K562 (cell line): ENCODE measurements around the gene SPTLC2. TPM values are rescaled to one million over a fixed set of nuclear protein-coding genes. Genes with fewer than 3 reads are reported as not detected.

ENCODE experiments used
- E2F8 ChIP-seq: fragments of 450-650 bp; IDR thresholded peaks from 2 replicates; pipeline ENCODE4 v1.7.1; 2018; ENCODE audit warnings: mild to moderate bottlenecking, low read depth; ENCODE audit not compliant: partially characterized antibody
- EGR1 ChIP-seq: fragments of 450-650 bp; conservative IDR thresholded peaks from 2 replicates; pipeline ENCODE4 v1.6.1; 2017; ENCODE audit warnings: mild to moderate bottlenecking
- EWSR1 ChIP-seq: fragments of 450-650 bp; IDR thresholded peaks from 2 replicates; pipeline ENCODE4 v1.6.1; 2018; ENCODE audit warnings: borderline replicate concordance, mild to moderate bottlenecking, low read depth, moderate library complexity; ENCODE audit not compliant: partially characterized antibody
- HINFP ChIP-seq: fragments of 450-650 bp; conservative IDR thresholded peaks from 2 replicates; pipeline ENCODE4 v1.6.1; 2016; ENCODE audit warnings: missing genetic modification characterization, low read depth, mild to moderate bottlenecking, control low read depth, missing compliant biosample characterization
- IFI16 ChIP-seq: fragments of 250-450 bp; sonication (Bioruptor Pico); IDR thresholded peaks from 2 replicates; pipeline ENCODE4 v2.1.2; 2022; ENCODE audit warnings: mild to moderate bottlenecking, inconsistent platforms
- JUND ChIP-seq, 2 experiments: IDR thresholded peaks; 2 replicates in 1 of 2; 3 replicates in 1 of 2; pipeline ENCODE4 v1.6.1; 2011; ENCODE audit warnings: borderline replicate concordance in 2 of 2, low read depth in 2 of 2, low read length in 2 of 2, improper control_type of control experiment in 1 of 2, missing biosample characterization in 1 of 2, missing genetic modification characterization in 1 of 2, missing genetic modification reagents in 1 of 2
- MCM3 ChIP-seq: fragments of 450-650 bp; IDR thresholded peaks from 2 replicates; pipeline ENCODE4 v1.6.1; 2016
- NCOR1 ChIP-seq: fragments of 450-650 bp; IDR thresholded peaks from 2 replicates; pipeline ENCODE4 v1.6.1; 2016; ENCODE audit warnings: mild to moderate bottlenecking, moderate library complexity
- PRDM10 ChIP-seq: fragments of 450-650 bp; IDR thresholded peaks from 2 replicates; pipeline ENCODE4 v1.6.1; 2018; ENCODE audit not compliant: partially characterized antibody
- SPI1 ChIP-seq: IDR thresholded peaks from 2 replicates; pipeline ENCODE4 v1.6.1; 2011; ENCODE audit warnings: low read depth, low read length, control low read depth, borderline replicate concordance
- SRSF3 ChIP-seq: fragments of 200-400 bp; formaldehyde crosslinking; IDR thresholded peaks from 2 replicates; pipeline ENCODE4 v1.6.1; 2016; ENCODE audit warnings: mild to moderate bottlenecking, low read length, moderate library complexity; ENCODE audit not compliant: insufficient read depth
- TCF3 ChIP-seq: sonication (generic); formaldehyde crosslinking; IDR thresholded peaks from 2 replicates; pipeline ENCODE4 v1.4.0; 2020; ENCODE audit warnings: mild to moderate bottlenecking, missing genetic modification reagents
- TEAD1 ChIP-seq, 2 experiments: fragments of 450-650 bp in 1 of 2; sonication (generic) in 1 of 2; formaldehyde crosslinking; IDR thresholded peaks; 2 replicates each; pipeline versions ENCODE4 v1.4.0 to v1.8.0; 2020 to 2022; ENCODE audit warnings: mild to moderate bottlenecking in 2 of 2, missing genetic modification reagents in 1 of 2
- TGIF2 ChIP-seq: sonication (generic); formaldehyde crosslinking; IDR thresholded peaks from 2 replicates; pipeline ENCODE4 v1.8.1; 2022; ENCODE audit warnings: mild to moderate bottlenecking, missing genetic modification reagents, moderate library complexity
- ZNF398 ChIP-seq: fragments of 250-450 bp; sonication (Bioruptor Pico); IDR thresholded peaks from 2 replicates; pipeline ENCODE4 v1.8.0; 2021; ENCODE audit warnings: moderate library complexity, mild to moderate bottlenecking, inconsistent platforms
- ZNF696 ChIP-seq: fragments of 250-450 bp; sonication (Bioruptor Pico); conservative IDR thresholded peaks from 2 replicates; pipeline ENCODE4 v1.4.0; 2020; ENCODE audit warnings: mild to moderate bottlenecking, moderate library complexity
- ZSCAN29 ChIP-seq: fragments of 450-650 bp; IDR thresholded peaks from 2 replicates; pipeline ENCODE4 v1.6.1; 2017
- polyA plus RNA-seq, 8 experiments: library from polyadenylated mRNA; depleted of rRNA in 4 of 8; stranded (reverse) in 5 of 8; unstranded in 3 of 8; fragments of >200 nt; fragmentation: Nextera tagmentation in 2 of 8; fragmentation: Illumina TruSeq in 1 of 8; extraction: Ambion mirVana in 2 of 8; extraction: Trizol in 1 of 8; gene quantifications; 2 replicates each; pipeline versions ENCODE4 v1.2.1 to v1.2.3, GENCODE V29; 2011 to 2014; ENCODE audit warnings: inconsistent platforms in 1 of 8, missing spikeins in 1 of 8
- total RNA-seq, 7 experiments: library from RNA; depleted of rRNA in 6 of 7; stranded (reverse); fragments of >200 nt in 6 of 7; fragmentation: Illumina TruSeq in 2 of 7; extraction: Trizol in 2 of 7; gene quantifications; 2 replicates each; pipeline versions ENCODE4 v1.2.1 to v1.2.3, GENCODE V29; 2011 to 2021; ENCODE audit warnings: low replicate concordance in 1 of 7

SPTLC2 gene
- total and polyA plus RNA-seq, 9 of the 15 experiments (the other 6 are each of a cell fraction or from before 2014, with no cell fraction given), result 4.5 to 30.4 (median 14.0) TPM

GRCh38 chr14:77645520-77646230 is 29.2 kb upstream of the SPTLC2 start (continued):
- TF ChIP-seq E2F8 (peak; percentile 81), IFI16 (no peak), SRSF3 (no peak), MCM3 (no peak), EWSR1 (no peak), ZNF398 (CRISPR knock-in tag) (no peak), ZNF696 (no peak), TGIF2 (CRISPR knock-in tag) (no peak), NCOR1 (peak; percentile 44; the same call in 1 of the 2 replicates), PRDM10 (no peak), HINFP (no peak), SPI1 (no peak), JUND (IDR thresholded peaks at IDR 0.05; ENCODE audit: borderline replicate concordance, low read depth, low read length) (peak; percentile 19; the same call in 1 of the 2 replicates), JUND (tag; IDR thresholded peaks at IDR 0.05; ENCODE audit: borderline replicate concordance, low read depth, low read length) (no peak), TCF3 (CRISPR knock-in tag) (peak; percentile 63), ZSCAN29 (no peak), EGR1 (peak; percentile 13; the same call in 1 of the 2 replicates), TEAD1 (CRISPR knock-in tag; IDR thresholded peaks at IDR 0.05) (peak; percentile 20 to 71; a peak in 1 of 4 replicates)
